CD4-positive, alpha-beta T cell treated with Interleukin-1 beta for 1 hour (primary cell): ENCODE data around the gene NSL1.
"Not testable (repeated sequence)": the region's sequence is repeated elsewhere in the genome, so short reads cannot be mapped to it uniquely, and the experiment has no call there.

ENCODE experiments used
- DNase-seq, 2 donors: peaks; one replicate each; pipeline ENCODE4 v3.0.0-alpha.2; 2020 to 2022

Gene NSL1

DNA sequence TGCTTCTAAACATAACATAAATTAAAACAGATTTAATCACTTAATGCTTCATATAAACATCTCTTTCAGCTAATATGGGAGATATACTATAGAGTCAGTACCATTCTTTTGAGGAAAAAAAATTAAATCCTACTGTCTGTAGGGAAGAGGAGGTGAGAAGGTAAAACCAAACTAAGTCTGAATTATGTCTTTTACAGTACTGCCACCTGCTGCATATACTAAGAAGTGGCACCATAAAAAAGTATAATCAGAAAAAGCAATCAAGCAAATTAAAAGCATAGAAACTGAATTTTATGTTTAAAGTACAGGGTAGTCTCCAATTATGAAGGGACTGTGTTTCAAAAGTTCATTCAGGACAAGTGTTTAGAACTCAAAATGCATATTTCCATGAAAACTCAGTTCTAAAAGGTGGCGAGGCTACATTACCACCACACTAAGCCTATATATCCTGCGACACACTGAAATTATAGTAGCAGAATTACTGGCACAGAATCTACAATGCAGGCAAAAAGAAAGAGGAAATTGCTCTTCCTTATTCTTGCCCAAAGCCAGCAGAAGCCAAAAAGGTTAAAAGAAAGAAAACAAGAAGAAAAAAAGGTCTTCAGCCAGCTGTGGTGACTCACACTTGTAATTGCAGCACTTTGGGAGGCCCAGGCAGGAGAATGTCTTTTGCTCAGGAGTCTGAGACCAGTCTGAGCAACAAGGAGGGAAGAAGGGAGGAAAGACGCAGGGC is 9.0 kb downstream of the NSL1 start:
- peak; percentile 12 to 39 for DNase-seq

DNA sequence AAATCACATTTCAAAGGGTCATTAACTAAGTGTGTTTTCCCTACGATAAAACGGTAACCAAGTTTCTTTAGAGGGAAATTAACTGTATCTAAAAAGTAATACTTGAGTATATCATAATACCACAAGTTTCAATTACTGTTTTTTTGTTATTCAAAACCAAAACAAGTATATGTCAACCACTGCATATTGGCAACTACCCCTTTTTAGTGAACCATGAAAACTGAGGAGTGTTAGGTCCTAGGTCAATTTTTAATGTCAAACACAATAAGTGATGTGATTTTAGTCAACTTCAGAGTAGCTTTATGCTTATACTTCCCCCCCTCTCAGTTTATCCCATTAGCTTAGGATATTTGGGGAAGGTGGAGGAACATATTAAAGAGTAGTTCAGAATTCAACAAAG is 10.4 kb downstream of the NSL1 start:
- DNase-seq: no peak

DNA sequence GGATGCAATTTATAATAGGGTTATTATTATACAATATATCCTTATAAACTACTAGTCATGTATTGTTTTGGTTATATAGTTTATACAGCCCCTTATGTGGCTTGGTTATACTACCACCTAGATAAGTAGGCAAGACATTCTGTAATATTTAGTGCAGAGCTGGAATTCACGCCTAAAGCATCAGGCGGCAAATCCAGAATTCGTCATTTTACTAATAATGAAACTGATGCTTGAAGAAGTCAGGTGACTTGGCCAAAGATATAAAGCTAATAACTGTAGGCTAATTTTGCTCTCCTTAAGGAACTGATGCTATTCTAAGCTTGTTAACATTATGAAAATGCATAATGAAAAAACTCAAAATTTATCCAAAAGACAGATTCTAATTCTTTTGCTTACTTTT is 10.8 kb downstream of the NSL1 start:
- DNase-seq: no peak

DNA sequence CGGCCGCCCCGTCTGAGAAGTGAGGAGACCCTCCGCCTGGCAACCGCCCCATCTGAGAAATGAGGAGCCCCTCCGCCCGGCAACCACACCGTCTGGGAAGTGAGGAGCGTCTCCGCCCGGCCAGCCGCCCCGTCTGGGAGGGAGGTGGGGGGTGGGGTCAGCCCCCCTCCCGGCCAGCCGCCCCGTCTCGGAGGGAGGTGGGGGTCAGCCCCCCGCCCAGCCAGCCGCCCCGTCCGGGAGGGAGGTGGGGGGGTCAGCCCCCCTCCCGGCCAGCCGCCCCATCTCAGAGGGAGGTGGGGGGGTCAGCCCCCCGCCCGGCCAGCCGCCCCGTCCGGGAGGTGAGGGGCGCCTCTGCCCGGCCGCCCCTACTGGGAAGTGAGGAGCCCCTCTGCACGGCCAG is 12.5 kb downstream of the NSL1 start:
- not testable (repeated sequence) for DNase-seq

DNA sequence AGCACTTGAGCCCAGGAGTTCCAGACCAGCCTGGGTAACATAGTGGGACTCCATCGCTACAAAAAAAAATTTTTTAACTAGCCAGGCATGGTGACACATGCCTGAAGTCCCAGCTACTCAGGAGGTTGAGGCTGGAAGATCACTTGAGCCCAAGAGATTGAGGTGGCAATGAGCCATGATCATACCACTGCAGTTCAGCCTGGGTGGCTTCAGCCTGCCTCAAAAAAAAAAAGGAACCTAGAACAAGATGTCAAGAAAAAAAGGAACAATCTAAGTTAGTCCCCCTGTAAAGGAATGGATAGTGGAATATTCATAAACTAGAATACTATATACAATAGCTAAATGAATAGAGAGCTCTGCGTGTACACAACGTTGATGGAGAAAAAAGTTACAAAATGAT is 14.4 kb downstream of the NSL1 start:
- DNase-seq: no peak

DNA sequence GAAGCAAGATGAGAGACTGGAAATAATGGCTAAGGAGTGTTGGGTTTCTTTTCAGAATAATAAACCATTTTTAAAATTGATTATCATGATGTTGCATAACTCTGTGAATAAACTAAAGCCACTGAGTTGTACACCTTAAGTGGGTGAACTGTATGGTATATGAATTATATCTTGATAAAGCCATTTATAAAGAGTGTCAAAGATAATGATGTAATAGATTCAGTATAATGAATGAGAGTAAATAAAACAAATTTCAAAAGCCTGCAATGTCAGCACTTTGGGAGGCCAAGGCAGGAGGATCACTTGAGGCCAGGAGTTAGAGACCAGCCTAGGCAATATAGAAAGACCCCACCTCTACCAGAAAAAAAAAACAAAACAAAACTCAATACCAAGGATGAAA is 16.3 kb downstream of the NSL1 start:
- no peak for DNase-seq

DNA sequence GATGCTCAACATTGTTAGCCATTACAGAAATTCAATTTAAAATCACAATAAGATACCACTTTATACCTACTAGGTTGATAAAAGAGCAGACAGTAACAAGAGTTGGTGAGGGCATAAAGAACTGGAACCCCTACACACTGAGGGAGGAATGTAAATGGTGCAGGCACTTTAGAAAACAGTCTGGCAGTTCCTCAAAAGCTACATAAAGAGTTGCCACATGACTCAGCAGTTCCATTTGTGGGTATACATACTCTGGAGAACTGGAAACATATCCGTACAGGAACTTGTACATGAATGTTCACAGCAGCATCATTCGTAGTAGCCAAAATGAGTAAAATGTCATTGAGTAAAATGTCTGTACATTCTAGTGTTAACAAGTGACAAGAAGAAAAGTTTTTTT is 17.0 kb downstream of the NSL1 start:
- DNase-seq: no peak

DNA sequence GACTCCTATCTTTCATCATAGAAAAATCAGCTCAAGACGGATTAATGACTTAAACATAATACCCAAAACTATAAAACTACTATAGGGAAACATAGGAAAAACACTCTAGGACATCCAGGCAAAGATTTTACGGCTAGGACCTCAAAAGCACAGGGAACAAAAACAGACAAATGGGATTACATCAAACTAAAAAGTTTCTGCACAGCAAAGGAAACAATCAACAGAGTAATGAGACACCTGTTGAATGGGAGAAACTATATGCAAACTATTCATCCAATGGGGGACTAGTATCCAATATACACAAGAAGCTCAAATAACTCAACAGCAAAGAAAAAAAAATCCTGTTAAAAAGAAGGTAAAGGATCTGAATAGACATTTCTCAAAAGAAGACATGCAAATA is 18.6 kb downstream of the NSL1 start:
- no peak for DNase-seq

DNA sequence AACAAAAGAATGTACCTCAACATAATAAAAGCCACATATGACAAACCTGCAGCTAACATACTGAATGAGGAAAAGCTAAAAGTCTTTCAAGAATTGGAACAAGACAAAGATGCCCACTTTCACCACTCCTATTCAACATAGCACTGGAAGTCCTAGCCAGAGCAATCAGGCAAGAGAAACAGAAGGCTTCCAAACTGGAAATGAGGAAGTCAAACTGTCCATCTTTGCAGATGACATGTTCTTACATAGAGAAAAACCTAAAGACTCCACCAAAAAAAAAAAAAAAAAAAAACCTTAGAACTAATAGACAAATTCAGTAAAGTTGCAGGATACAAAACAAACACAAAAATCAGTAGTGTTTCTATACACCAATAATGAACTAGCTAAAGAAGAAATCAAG is 20.2 kb downstream of the NSL1 start:
- no peak for DNase-seq

DNA sequence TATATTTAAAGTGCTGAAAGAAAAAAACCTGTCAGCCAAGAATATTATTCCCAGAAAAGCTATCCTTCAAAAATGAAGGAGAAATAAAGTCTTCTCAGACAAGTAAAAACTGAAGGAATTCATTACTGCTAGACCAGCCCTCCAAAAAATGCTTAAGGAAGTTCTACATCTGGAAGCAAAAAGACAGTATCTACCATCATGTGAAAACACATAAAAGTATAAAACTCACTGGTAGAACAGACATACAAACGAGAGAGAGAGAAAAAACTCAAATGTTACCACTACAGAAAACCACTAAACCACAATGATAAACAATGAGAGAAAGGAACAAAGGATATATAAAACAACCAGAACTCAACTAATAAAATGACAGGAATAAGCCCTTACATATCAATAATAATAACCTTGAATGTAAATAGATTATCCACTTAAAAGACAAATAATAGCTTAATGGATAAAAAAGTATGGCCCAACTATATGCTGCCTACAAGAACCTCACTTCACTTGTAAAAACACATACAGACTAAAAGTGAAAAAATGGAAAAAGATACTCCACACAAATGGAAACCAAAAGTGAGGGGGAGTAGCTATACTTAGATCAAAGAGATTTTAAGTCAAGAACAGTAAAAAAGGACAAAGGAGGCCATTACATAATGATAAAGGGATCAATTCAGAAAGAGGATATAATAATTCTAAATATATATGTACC is 22.0 kb downstream of the NSL1 start:
- DNase-seq: no peak

DNA sequence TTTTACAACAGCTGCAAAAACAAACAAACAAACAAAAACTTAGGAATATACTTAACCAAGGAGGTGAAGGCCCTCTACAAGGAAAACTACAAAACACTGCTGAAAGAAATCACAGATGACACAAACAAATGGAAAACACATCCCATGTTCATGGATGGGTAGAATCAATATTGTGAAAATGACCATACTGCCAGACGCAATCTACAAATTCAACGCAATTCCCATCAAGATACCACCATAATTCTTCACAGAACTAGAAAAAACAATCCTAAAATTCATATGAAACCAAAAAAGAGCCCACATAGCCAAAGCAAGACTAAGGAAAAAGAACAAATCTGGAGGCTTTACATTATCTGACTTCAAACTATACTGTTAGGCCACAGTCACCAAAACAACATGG is 24.8 kb downstream of the NSL1 start:
- not testable (repeated sequence) for DNase-seq

DNA sequence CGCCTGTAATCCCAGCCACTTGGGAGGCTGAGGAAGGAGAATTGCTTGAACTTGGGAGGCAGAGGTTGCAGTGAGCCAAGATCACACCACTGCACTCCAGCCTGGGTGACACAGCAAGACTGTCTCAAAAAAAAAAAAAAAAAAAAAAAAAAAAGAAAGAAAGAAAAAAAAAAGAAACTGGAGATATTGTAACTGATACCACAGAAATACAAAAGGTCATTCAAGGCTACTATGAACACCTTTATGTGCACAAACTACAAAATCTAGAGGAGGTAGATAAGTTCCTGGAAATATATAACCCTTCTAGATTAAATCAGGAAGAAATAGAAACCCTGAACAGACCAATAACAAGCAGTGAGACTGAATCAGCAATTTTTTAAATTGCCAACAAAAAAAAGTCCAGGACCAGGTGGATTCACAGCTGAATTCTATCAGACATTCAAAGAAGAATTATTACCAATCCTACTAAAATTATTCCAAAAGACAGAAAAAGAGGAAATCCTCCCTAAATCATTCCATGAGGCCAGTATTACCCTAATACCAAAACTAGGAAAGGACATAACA is 26.8 kb downstream of the NSL1 start:
- DNase-seq: not testable (repeated sequence)

DNA sequence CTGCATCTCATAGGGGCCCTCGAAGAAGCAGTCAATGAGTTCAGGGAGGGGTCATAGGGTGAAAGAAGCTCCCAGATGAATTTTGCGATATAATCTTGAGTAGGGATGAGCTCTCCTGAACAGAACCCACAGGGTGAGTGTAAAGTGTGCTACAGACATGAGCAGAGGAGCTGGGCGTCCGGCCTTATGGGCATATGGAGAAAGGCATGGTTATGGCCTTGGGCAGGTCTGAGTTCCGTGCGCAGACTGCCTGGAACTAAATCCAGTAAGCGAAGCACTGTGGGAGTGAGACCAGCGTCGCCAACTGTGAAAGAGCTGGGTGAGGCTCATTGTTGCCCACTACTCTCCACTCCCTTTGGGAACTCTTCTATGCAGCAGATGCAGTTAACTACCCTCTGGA is 28.7 kb downstream of the NSL1 start:
- no peak for DNase-seq

DNA sequence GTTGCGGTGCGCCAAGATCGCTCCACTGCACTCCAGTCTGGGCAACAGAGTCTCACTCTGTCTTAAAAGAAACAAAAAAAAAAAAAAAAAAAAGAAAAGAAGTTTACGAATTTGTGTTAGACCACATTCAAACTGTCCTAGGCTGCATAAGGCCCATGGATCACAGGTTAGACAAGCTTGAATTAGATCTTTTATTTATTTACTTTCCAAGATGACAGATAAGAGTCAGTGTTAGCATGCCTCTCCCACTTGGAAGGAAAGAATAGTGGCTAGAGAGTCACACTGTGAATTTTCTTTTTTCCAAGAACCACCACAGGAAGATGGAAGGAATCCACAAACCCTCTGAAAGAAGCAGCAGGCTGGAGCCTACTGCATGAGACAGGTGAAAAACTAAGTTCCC is 29.3 kb downstream of the NSL1 start:
- no peak for DNase-seq

DNA sequence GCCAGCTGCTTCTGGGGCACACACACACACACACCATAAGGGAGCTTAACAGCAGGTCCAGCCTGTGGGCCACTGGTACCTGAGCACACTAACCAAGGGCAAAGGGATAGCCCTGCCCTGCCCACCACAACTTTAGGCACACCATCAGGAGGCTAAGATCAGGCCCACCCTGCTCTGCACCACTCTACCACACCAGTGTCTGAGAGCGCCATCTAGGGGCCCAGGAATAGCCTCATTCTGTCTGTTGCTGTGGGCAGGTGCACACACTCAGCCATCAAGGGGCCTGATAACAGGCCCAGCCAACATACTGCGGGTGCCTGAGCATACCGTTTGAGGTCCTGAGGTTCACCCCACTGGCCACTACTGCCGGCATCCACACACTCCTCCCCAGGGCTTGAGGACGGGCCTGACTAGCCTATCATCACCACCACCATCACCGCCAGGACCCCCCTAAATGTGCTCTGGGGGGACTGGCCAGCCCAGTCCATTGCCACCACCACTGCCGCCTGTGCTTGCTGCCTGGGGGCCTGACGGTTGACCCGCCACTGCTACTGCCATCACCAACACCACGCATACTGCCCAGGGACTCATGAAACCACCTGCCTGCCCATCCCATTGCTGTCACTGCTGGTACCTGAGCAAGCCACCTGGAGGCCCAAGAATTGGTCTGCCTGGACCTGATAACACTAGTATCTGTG is 31.3 kb downstream of the NSL1 start:
- peak; percentile 19 to 41 for DNase-seq

DNA sequence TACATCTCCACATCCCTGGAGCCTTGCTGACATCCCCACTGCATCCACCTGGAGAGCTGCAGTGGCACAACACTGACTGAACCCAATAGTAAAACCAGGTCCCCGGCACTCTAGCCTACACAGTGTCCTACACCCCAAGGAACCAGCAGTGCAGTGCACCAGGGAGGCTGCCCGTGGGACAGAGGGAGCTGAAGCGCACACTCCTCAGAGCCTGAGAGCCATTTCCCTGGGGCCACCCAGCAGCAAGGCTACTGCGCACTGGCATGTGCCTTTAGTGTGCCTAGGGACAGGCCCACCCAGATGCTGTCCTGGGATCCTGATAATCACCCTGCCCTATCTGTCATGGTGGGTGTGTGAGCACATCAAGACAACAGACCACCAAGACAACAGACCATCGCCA is 31.9 kb downstream of the NSL1 start:
- DNase-seq: no peak

DNA sequence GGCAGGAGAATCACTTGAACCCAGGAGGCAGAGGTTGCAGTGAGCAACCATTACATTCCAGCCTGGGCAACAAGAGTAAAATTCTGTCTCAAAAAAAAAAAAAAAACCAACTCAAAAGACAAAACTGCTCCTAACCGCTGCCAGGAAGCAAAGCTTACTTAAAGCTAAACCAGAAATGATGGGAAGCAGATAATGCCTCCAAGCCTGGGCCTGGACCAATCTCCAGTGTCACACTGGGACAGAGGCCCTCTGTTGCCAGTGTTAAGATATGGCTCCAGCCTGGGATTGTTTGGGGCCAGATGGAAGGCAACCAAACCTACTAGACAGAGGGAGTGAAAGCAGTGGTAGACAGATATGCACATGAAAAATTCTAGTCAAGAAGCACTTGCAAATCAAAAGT is 36.9 kb downstream of the NSL1 start:
- no peak for DNase-seq

DNA sequence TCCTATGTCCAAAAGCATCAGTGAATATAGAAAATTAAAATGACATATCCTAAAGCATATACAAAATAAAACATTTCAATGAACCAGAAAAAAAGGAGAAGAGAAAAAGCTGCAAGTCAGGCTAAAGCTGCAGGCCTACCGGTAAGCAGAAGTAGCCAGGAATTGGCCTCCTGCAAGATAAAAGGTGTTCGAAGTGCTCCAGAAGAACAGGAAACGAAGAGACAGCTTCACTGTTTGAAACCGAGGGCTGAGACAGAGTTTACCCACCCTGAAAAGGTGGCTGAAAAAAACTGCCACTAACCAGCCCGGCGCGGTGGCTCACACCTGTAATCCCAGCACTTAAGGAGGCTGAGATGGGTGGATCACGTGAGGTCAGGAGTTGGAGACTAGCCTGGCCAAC is 37.4 kb downstream of the NSL1 start:
- no peak for DNase-seq

DNA sequence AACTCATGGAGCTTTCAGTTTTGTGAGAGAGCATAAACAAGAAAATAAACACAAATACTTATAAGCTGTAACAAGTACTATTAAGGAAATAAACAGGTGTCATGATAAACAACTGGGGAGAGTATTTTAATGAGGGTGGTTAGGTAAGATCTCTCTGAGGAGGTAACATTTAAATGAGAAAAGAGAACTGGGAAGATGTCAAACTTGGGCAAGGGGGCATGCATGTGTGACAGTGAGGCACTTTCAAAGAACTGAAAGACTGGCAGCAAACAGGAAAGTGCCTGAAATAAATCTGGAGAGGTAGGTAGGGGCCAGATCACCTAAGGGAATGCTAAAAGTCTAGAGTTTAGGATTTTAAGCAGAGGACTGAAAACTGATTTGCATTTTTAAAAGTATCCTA is 37.8 kb downstream of the NSL1 start:
- DNase-seq: no peak

DNA sequence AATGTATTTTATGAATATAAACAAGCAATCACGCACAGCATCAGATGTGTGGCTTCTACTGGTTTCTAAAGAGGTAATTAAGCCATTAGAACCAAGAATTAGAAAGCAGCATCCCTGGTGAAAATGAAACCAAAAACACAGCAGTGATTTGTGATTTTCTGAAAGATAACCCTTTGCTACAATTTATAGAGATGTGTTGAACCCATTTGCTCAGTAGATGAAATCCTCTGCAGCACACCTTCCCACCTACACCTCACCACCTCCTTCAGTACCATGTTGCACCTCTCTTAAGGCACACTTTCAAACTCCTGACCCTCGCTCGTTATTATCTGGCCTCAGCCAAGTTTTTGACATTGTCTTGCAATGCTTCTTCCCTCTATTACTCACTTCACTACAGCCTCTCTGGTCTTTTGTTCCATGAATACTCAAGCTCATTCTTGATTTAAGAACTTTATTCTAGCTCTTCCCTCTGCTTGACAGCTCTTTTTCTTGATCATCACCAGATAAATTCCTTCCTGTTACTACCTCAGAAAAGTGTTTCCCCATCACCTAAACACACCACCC is 38.6 kb downstream of the NSL1 start:
- DNase-seq: no peak

DNA sequence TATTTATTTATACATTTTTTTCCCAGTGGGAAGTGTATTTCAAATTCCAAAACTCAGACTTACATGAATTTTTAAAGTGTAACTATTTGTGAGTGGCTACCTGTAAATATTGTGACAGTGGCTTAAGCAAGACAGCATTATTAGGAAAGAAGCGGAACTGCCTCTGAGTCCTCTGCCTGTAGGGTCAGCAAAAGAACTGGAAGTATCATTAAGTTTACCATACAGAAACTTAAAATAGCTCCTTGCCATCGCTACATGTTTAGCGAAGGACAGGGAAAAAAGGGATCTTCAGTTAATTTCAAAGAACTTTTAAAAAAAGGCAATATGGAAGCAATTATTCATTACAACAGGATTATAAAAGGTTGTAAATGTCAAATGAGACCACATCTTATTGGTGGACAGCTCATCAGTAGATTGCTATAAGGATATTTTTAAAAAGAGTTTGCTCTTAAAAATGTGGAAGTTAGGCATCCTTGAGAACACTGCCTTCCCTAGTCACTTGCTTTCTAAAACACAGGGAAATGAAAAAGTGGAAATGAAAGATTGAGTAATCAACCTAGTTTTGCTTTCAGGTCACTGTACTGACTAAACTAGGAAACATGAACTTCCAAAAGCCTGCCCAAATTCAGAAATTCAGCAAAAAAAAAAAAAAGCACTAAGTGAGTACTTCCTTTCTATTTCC is 39.2 kb downstream of the NSL1 start:
- DNase-seq: no peak

DNA sequence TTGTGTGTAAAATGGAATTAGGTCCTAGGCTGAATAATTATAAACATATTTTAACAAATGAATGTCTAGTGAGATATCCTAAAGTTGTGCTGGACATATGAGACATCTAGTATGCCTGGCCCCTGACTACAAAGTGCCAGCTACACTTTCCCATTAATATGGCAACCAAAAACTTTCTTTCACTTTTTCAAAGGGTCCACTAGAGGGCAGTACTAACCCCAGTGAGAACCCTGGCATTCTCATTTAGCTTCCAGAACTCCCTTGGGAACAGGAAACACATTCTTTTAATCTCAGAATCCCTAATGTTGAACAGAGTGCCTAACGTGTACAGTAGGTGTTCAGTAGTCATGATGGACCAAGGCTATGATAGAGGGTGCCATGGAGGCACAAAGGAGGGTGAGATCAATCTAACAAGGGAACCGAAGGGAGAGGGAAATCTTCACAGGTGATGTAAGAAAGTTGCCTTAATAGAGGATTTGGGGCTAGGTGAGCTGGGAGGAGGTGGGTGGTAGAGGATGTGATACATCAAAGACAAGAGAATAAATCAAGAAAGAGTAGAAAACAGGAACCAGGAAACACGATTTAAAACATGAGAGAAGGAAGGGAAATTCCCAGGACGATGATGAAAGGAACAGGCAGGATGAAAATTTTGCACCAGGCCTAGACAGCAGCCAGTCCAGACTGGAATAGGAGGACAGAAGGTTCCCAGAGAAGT is 41.6 kb downstream of the NSL1 start:
- DNase-seq: peak in 1 of 2 donors; percentile 33
